Nucleus accumbens (tissue), 56 donors: Measurements from ENCODE around the gene IGFBP5.

Source experiments
- DNase-seq, 56 donors: peaks; one replicate each; lab custom pipeline; 2025; lab: John Stamatoyannopoulos, UW

Gene IGFBP5

GRCh38 chr2:216671791-216672343 is 23.5 kb downstream of the IGFBP5 start:
- no peak for DNase-seq

DNA sequence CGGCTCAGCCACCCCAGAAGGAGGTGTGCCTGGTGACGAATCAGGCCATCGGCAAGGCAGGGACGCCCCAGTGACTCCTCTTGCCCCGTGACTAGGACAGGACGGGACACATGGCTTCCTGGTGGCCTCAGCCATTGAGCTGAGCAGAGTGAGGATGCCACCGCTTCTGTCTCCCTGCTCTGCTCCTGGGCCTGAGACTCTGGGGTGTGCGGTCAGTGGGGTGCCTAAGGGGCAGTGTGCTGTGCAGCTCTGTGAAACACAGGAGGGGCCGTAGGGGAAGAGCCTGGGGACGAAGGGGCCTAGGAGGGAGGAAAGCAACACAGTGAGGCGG is 24.3 kb downstream of the IGFBP5 start:
- DNase-seq = no peak

GRCh38 chr2:216670266-216671080 is 24.9 kb downstream of the IGFBP5 start:
- no peak for DNase-seq

- DNase-seq = peak in 49 of 56 donors; percentile 4 to 83 (median 53)
These were observed 28.7 kb downstream of the IGFBP5 start for GRCh38 chr2:216666461-216667233.

- DNase-seq = no peak
These were observed 29.6 kb downstream of the IGFBP5 start for GRCh38 chr2:216665717-216666116.

DNA sequence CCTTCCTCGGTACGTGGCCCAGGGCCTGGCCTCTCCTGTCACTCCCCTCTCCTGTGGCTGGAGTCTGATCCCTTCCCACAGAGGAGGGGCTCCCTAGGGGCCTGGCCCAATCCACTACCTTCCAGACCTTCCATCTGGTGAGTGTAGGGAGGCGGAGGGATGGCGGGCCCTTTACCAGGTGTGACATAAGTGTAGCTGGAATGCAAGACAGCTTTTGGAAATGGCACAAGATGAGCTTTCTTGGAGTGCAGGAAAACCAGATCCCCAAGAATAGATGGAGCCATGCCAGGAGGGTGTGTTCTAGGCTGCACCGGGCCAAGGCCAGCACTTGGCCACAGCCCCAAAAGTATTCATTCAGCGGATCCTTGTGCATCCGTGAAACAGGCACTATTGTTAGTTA is 30.1 kb downstream of the IGFBP5 start:
- DNase-seq = no peak

DNA sequence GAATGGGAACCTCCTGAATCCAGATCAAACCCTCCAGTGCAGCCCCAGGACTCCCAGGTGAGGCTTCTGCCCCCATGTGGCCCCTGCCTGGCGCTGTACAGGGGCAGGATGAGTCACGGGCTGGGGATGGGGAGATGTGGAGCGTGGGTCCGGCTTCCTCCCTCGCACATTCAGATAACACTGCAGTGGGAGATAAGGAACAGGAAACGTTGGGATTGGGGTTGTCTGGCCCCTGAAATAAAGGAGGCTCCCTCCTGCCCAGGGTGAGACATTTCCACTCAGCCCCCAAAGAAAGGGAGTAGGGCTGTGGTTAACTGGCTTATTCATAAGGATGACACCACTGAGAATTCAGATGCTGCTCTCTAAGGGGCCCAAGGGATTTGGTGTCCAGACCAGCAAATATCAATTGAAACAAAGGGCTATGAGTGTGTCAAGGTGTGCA is 30.7 kb downstream of the IGFBP5 start:
- DNase-seq = no peak

DNA sequence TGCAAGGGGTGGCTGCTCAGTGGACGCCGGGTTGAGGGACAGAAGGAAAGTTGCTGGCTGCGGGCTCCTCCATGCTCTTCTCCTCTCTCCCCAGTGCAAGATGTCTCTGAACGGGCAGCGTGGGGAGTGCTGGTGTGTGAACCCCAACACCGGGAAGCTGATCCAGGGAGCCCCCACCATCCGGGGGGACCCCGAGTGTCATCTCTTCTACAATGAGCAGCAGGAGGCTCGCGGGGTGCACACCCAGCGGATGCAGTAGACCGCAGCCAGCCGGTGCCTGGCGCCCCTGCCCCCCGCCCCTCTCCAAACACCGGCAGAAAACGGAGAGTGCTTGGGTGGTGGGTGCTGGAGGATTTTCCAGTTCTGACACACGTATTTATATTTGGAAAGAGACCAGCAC is 31.5 kb downstream of the IGFBP5 start:
- DNase-seq = no peak

GRCh38 chr2:216663106-216663505 is 32.2 kb downstream of the IGFBP5 start:
- no peak for DNase-seq

- DNase-seq = peak in 4 of 56 donors; percentile 9 to 39 (median 12)
These were observed 33.5 kb downstream of the IGFBP5 start for GRCh38 chr2:216661639-216662375.

DNA sequence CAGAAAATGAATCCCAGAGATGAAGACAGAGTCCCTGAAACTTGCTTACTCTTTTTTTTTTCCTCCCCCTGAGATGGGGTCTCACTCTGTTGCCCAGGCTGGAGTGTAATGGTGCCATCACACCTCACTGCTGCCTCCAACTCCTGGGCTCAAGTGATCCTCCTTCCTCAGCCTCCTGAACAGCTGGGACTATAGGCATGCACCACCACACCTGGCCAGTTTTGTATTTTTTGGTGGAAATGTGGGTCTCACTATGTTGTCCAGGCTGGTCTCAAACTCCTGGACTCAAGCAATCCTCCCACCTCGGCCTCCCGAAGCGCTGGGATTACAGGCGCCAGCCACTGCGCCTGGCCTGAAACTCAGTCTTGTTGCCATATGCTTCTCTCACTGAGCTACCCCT is 34.3 kb downstream of the IGFBP5 start:
- no peak for DNase-seq

- no peak for DNase-seq
These were observed 34.9 kb downstream of the IGFBP5 start for GRCh38 chr2:216660496-216660895.

- no peak for DNase-seq
These were observed 36.1 kb downstream of the IGFBP5 start for GRCh38 chr2:216659276-216659675.

GRCh38 chr2:216658757-216659156 is 36.6 kb downstream of the IGFBP5 start:
- no peak for DNase-seq

DNA sequence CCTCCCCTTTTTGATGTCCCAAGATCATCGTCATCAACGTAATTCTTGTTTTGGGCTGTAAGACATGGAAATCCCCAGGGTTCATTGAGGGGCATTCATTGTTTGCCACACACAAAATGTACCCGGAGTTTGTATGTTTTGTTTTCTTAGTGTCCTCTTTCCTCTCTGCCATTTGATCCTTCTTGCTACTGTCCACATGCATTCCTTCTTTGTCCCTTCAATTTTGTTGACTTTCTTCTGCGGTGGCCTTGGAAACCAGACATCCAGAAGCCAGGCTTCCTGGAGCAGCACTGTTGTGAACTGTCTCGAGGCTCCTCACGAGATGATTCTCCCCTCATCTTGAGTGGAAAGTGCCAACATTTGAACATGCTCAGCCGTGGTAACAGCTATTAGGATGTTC is 37.4 kb downstream of the IGFBP5 start:
- no peak for DNase-seq

DNA sequence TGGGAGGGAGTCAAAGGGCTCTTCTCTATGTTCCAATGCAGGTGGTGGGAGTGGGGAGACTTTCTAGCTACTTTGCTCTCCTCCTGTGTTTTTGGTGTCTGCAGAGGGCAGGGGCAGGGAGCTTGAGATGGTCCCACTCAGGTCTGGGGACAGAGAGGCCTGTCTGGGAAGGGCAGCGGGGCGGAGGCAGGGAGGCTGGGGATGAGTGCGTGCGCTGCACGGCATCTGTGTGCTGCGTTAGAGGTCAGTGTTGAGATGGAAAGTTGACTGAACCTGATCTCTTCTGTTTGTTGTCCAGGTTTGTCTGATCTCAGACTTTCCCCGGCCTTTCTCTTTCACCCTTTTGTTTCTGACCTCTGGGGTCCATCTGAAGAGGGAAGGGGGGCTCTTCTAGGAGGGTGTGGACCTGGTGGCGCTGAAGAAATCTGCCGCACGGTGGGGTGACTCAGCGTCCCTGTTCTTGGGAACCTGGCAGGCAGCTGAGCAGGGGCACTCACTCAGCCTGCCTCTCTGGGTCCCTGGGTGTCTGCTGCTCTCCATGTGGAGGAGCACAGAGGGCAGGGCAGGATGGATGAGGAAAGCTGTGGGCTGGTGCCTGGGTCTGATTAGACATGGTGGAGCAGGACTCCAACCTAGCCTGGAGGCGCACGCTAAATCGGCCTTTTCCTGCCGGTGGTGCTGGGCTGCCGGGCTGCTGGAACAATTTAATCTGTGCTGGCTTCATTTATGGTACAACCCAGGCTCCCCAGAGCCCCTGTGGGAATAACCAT is 38.1 kb downstream of the IGFBP5 start:
- no peak for DNase-seq

GRCh38 chr2:216654528-216655052 is 40.8 kb downstream of the IGFBP5 start:
- no peak for DNase-seq

- DNase-seq = no peak
These were observed 41.4 kb downstream of the IGFBP5 start for GRCh38 chr2:216653931-216654365.

DNA sequence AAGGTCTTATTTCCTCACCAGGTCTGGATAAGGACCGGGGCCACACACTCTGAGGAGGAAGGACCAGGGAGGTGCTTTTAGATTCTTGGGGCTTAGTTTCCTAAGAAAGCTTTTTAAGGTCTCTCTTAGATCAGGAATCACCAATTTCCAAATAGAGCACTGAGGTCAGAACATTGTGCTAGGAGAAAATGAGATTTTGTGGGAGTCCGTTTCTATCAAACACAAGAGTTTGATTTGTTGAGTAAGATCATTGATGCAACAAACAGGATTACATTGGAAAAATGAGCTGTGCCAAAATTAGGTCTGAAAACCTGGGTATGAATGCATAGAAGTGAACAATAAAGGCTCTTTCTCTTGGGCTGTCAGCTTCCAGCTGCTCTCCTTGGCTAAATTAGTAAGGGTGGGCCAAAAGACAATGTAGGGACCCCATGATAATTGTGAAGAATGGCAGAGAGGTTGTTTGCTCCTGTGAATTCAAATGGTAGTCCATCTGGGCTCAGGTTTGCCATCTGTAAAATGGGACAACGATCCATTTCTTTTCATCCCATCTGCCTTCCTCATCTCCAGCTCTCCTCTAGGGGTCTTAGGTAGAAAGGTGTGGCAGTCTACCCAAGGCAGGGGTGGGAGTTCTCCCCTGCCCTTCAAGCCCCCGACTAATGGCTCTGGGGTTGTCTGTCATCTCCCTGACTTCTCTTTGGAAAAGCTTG is 42.1 kb downstream of the IGFBP5 start:
- no peak for DNase-seq
